HG02885 (cell line): ENCODE results near the gene OR6B2.
A peak's percentile ranks its signal among the peaks of the same experiment; 100 is the strongest.

Experiments
- ATAC-seq: cut with Tn5 transposase; IDR thresholded peaks from one replicate; pipeline ENCODE4 v1.9.1; 2021; ENCODE audit warnings: mild to moderate bottlenecking; ENCODE audit not compliant: unreplicated experiment, poor library complexity

Gene OR6B2

GRCh38 chr2:240042740-240043139 lies 12.5 kb upstream of the OR6B2 start:
- no peak for ATAC-seq

- ATAC-seq, result no peak
These were observed 11.1 kb upstream of the OR6B2 start for GRCh38 chr2:240041363-240041762.

- ATAC-seq, result no peak
These were observed 7.1 kb upstream of the OR6B2 start for GRCh38 chr2:240037358-240037757.

GRCh38 chr2:240033330-240033678 lies 3.1 kb upstream of the OR6B2 start:
- ATAC-seq, result no peak

- no peak for ATAC-seq
These were observed 2.4 kb upstream of the OR6B2 start for GRCh38 chr2:240032406-240033329.

GRCh38 chr2:240024766-240025165 lies 5.5 kb downstream of the OR6B2 start:
- ATAC-seq, result peak; percentile 19

- ATAC-seq, result no peak
These were observed 6.4 kb downstream of the OR6B2 start for GRCh38 chr2:240023792-240024191.

GRCh38 chr2:240021488-240022104 lies 8.6 kb downstream of the OR6B2 start:
- no peak for ATAC-seq

- ATAC-seq, result no peak
These were observed 12.0 kb downstream of the OR6B2 start for GRCh38 chr2:240018071-240018750.

GRCh38 chr2:240014327-240014726 lies 15.9 kb downstream of the OR6B2 start:
- ATAC-seq, result no peak

- no peak for ATAC-seq
These were observed 16.9 kb downstream of the OR6B2 start for GRCh38 chr2:240013343-240013742.

GRCh38 chr2:240002983-240003382 lies 27.2 kb downstream of the OR6B2 start:
- ATAC-seq, result no peak

GRCh38 chr2:240000671-240001070 lies 29.6 kb downstream of the OR6B2 start:
- ATAC-seq, result no peak

GRCh38 chr2:239997686-239998409 lies 32.4 kb downstream of the OR6B2 start:
- ATAC-seq, result no peak

- ATAC-seq, result no peak
These were observed 36.1 kb downstream of the OR6B2 start for GRCh38 chr2:239994086-239994485.

- ATAC-seq, result no peak
These were observed 36.9 kb downstream of the OR6B2 start for GRCh38 chr2:239993291-239993690.

GRCh38 chr2:239991689-239992314 lies 38.4 kb downstream of the OR6B2 start:
- no peak for ATAC-seq

GRCh38 chr2:239990966-239991365 lies 39.3 kb downstream of the OR6B2 start:
- ATAC-seq, result no peak

GRCh38 chr2:239985356-239985755 lies 44.9 kb downstream of the OR6B2 start:
- ATAC-seq, result no peak
